Ishikawa (cell line): Measurements from ENCODE around the gene HRK.

Experiments used
- CEBPB ChIP-seq: IDR thresholded peaks from 2 replicates; pipeline ENCODE4 v1.6.1; 2012
- CREB1 ChIP-seq: IDR thresholded peaks from 2 replicates; pipeline ENCODE4 v1.6.1; 2012; ENCODE audit warnings: low read depth
- EP300 ChIP-seq: IDR thresholded peaks from 2 replicates; pipeline ENCODE4 v1.6.1; 2012; ENCODE audit warnings: borderline replicate concordance
- NFIC ChIP-seq: IDR thresholded peaks from 2 replicates; pipeline ENCODE4 v1.6.1; 2012
- RAD21 ChIP-seq: IDR thresholded peaks from 2 replicates; pipeline ENCODE4 v1.6.1; 2012; ENCODE audit warnings: low read depth
- TAF1 ChIP-seq: IDR thresholded peaks from 2 replicates; pipeline ENCODE4 v1.6.1; 2012; ENCODE audit warnings: low read depth, mild to moderate bottlenecking
- TCF12 ChIP-seq: IDR thresholded peaks from 2 replicates; pipeline ENCODE4 v1.6.1; 2012; ENCODE audit warnings: low read depth
- TEAD4 ChIP-seq: IDR thresholded peaks from 2 replicates; pipeline ENCODE4 v1.6.1; 2012
- YY1 ChIP-seq: IDR thresholded peaks from 2 replicates; pipeline ENCODE4 v1.6.1; 2012; ENCODE audit warnings: low read depth
- ZBTB7A ChIP-seq: IDR thresholded peaks from 2 replicates; pipeline ENCODE4 v1.6.1; 2012; ENCODE audit warnings: low read depth
- TF ChIP-seq, protein P1 (sequence below): IDR thresholded peaks from 2 replicates; pipeline ENCODE4 v1.6.1; 2012; ENCODE audit warnings: low read depth, mild to moderate bottlenecking
- TF ChIP-seq, protein P2 (sequence below): IDR thresholded peaks from 2 replicates; pipeline ENCODE4 v1.6.1; 2012
- TF ChIP-seq, protein P3 (sequence below): IDR thresholded peaks from 2 replicates; pipeline ENCODE4 v1.6.1; 2012

DNA sequence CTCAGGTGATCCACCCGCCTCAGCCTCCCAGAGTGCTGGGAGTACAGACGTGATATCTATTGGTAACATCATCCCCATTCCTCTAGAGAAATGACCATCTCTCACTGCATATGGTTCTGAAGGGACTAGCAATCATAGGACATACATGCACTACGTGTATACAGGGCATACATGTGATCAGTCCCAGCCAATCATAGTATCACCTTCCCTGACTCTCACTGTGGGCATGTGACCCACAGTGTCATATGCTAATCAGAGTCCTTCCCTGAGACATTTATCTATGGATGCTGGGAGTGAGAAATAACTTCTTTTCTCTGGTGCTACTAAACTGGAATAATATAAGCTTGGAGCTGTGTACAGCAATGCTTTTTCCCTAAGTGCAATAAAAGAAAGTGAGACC, 17.4 kb upstream of the HRK start:
- no peak for TF ChIP-seq NFIC
- TF ChIP-seq YY1: no peak
- TF ChIP-seq EP300: no peak
- TF ChIP-seq, protein P1, sequence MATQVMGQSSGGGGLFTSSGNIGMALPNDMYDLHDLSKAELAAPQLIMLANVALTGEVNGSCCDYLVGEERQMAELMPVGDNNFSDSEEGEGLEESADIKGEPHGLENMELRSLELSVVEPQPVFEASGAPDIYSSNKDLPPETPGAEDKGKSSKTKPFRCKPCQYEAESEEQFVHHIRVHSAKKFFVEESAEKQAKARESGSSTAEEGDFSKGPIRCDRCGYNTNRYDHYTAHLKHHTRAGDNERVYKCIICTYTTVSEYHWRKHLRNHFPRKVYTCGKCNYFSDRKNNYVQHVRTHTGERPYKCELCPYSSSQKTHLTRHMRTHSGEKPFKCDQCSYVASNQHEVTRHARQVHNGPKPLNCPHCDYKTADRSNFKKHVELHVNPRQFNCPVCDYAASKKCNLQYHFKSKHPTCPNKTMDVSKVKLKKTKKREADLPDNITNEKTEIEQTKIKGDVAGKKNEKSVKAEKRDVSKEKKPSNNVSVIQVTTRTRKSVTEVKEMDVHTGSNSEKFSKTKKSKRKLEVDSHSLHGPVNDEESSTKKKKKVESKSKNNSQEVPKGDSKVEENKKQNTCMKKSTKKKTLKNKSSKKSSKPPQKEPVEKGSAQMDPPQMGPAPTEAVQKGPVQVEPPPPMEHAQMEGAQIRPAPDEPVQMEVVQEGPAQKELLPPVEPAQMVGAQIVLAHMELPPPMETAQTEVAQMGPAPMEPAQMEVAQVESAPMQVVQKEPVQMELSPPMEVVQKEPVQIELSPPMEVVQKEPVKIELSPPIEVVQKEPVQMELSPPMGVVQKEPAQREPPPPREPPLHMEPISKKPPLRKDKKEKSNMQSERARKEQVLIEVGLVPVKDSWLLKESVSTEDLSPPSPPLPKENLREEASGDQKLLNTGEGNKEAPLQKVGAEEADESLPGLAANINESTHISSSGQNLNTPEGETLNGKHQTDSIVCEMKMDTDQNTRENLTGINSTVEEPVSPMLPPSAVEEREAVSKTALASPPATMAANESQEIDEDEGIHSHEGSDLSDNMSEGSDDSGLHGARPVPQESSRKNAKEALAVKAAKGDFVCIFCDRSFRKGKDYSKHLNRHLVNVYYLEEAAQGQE: no peak
- no peak for TF ChIP-seq TEAD4
- TF ChIP-seq, protein P2, sequence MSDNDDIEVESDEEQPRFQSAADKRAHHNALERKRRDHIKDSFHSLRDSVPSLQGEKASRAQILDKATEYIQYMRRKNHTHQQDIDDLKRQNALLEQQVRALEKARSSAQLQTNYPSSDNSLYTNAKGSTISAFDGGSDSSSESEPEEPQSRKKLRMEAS: no peak
- no peak for TF ChIP-seq CREB1
- TF ChIP-seq CEBPB: no peak
- no peak for TF ChIP-seq TCF12
- TF ChIP-seq, protein P3, sequence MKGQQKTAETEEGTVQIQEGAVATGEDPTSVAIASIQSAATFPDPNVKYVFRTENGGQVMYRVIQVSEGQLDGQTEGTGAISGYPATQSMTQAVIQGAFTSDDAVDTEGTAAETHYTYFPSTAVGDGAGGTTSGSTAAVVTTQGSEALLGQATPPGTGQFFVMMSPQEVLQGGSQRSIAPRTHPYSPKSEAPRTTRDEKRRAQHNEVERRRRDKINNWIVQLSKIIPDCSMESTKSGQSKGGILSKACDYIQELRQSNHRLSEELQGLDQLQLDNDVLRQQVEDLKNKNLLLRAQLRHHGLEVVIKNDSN: peak; percentile 71
- TF ChIP-seq TAF1: no peak
- TF ChIP-seq ZBTB7A: no peak
- no peak for TF ChIP-seq RAD21
